BLaER1 treated with 17β-estradiol and CSF1 and Interleukin-3, amounts not matched to agents 10 nM and 100 nM (cell line): Measurements from ENCODE around the gene NT5DC3.
"Not testable (repeated sequence)": the region's sequence is repeated elsewhere in the genome, so short reads cannot be mapped to it uniquely, and the experiment has no call there.

Source experiments
- H3K27ac ChIP-seq, 11 experiments: shearing (Covaris generic); formaldehyde crosslinking; 2 replicates each; pipeline ENCODE4 v1.8.1; 2022
- H3K27me3 ChIP-seq, 11 experiments: shearing (Covaris generic); formaldehyde crosslinking; 2 replicates each; pipeline ENCODE4 v1.8.1; 2022
- H3K36me3 ChIP-seq, 11 experiments: shearing (Covaris generic); formaldehyde crosslinking; 2 replicates each; pipeline ENCODE4 v1.8.1; 2022
- H3K4me1 ChIP-seq, 10 experiments: shearing (Covaris generic); formaldehyde crosslinking; 2 replicates each; pipeline ENCODE4 v1.8.1; 2022
- H3K4me2 ChIP-seq, 11 experiments: shearing (Covaris generic); formaldehyde crosslinking; 2 replicates each; pipeline ENCODE4 v1.8.1; 2022
- H3K4me3 ChIP-seq, 10 experiments: shearing (Covaris generic); formaldehyde crosslinking; 2 replicates each; pipeline ENCODE4 v1.8.1; 2022
- H3K9ac ChIP-seq, 11 experiments: shearing (Covaris generic); formaldehyde crosslinking; 2 replicates each; pipeline ENCODE4 v1.8.1; 2022
- H3K9me3 ChIP-seq, 11 experiments: shearing (Covaris generic); formaldehyde crosslinking; replicated peaks in 1 of 11; 2 replicates each; pipeline ENCODE4 v1.8.1; 2022
- H4K20me1 ChIP-seq, 11 experiments: shearing (Covaris generic); formaldehyde crosslinking; 2 replicates each; pipeline ENCODE4 v1.8.1; 2022
- Cebpa-rat ChIP-seq, 11 experiments: shearing (Covaris generic); IDR thresholded peaks; 2 replicates each; pipeline ENCODE4 v1.8.1; 2022

NT5DC3 gene

DNA sequence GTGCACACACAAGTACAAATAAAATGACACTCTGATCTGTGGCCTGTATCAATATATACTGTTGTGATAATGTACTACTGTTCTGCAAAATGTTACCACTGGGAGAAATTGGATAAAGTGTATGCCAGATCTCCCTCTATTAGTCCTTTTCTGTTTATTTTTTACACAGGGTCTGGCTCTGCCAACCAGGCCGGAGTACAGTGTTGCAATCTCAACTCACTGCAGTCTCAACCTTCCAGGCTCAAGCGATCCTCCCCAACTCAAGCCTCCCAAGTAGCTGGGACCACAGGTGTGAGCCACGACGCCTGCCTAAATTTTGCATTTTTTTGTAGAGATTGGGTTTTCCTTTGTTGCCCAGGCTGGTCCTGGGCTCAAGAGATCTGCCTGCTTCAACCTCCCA, 1.9 kb downstream of the NT5DC3 start:
- peaks cover 0 to 58% (median 9%) of the 10 kb centered on the region in 11 experiments; a peak in 9 of 22 replicates for H4K20me1 ChIP-seq
- no peak for TF ChIP-seq Cebpa-rat (IDR thresholded peaks at IDR 0.05)
- H3K27me3 ChIP-seq: no peaks in the 10 kb centered on the region
- H3K9me3 ChIP-seq: peaks cover 0 to 25% (median 12%) of the 10 kb centered on the region in 11 experiments; a peak in 10 of 22 replicates
- peaks cover 0 to 22% (median 12%) of the 10 kb centered on the region in 11 experiments; a peak in 7 of 22 replicates for H3K36me3 ChIP-seq
- peaks cover 11 to 37% (median 33%) of the 10 kb centered on the region in 10 experiments for H3K4me1 ChIP-seq
- no peak overlapping the region for H3K9ac ChIP-seq
- no peak overlapping the region for H3K27ac ChIP-seq
- peak overlapping the region in 9 of 11 experiments; percentile 89 to 99 (median 95); a peak in 15 of 22 replicates for H3K4me2 ChIP-seq
- H3K4me3 ChIP-seq: no peak overlapping the region; a peak in 1 of 20 replicates

GRCh38 chr12:103838254-103838914, 2.6 kb downstream of the NT5DC3 start:
- no peaks in the 10 kb centered on the region for H3K27me3 ChIP-seq
- H3K36me3 ChIP-seq: peaks cover 0 to 22% (median 12%) of the 10 kb centered on the region in 11 experiments; a peak in 7 of 22 replicates
- no peak overlapping the region for H3K27ac ChIP-seq
- no peak overlapping the region for H3K4me3 ChIP-seq
- no peak for TF ChIP-seq Cebpa-rat (IDR thresholded peaks at IDR 0.05)
- H3K9me3 ChIP-seq: peaks cover 0 to 25% (median 12%) of the 10 kb centered on the region in 11 experiments; a peak in 10 of 22 replicates
- peaks cover 18 to 44% (median 40%) of the 10 kb centered on the region in 10 experiments for H3K4me1 ChIP-seq
- H3K4me2 ChIP-seq: peak overlapping the region in 1 of 11 experiments; percentile 95; a peak in 1 of 22 replicates
- H3K9ac ChIP-seq: no peak overlapping the region
- peaks cover 0 to 65% (median 9%) of the 10 kb centered on the region in 11 experiments; a peak in 9 of 22 replicates for H4K20me1 ChIP-seq

DNA sequence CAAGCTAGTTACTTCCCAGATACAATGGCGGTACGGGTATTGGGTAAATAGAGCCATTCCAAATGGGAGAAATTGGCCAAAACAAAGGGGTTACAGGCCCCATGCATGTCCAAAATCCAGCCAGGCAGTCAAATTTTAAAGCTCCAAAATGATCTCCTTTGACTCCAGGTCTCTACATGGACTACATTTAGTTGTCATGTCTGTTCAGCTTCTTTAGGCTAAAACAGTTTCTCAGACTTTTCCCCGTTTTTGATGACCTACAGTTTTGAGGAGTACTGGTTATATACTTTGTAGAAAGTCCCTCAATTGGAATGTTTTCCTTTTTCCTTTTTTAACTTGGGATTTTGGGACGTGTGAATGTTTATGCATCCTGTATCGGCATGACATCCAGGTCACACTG, 4.7 kb downstream of the NT5DC3 start:
- peaks cover 0 to 34% (median 21%) of the 10 kb centered on the region in 11 experiments; a peak in 18 of 22 replicates for H3K9me3 ChIP-seq
- TF ChIP-seq Cebpa-rat (IDR thresholded peaks at IDR 0.05): no peak
- H3K4me1 ChIP-seq: peaks cover 31 to 48% (median 43%) of the 10 kb centered on the region in 10 experiments
- no peak overlapping the region for H3K4me3 ChIP-seq
- H3K27me3 ChIP-seq: no peaks in the 10 kb centered on the region
- H3K9ac ChIP-seq: no peak overlapping the region
- peaks cover 0 to 34% (median 15%) of the 10 kb centered on the region in 11 experiments; a peak in 8 of 22 replicates for H3K36me3 ChIP-seq
- H3K27ac ChIP-seq: no peak overlapping the region
- H4K20me1 ChIP-seq: peaks cover 0 to 73% (median 9%) of the 10 kb centered on the region in 11 experiments; a peak in 9 of 22 replicates
- no peak overlapping the region for H3K4me2 ChIP-seq

DNA sequence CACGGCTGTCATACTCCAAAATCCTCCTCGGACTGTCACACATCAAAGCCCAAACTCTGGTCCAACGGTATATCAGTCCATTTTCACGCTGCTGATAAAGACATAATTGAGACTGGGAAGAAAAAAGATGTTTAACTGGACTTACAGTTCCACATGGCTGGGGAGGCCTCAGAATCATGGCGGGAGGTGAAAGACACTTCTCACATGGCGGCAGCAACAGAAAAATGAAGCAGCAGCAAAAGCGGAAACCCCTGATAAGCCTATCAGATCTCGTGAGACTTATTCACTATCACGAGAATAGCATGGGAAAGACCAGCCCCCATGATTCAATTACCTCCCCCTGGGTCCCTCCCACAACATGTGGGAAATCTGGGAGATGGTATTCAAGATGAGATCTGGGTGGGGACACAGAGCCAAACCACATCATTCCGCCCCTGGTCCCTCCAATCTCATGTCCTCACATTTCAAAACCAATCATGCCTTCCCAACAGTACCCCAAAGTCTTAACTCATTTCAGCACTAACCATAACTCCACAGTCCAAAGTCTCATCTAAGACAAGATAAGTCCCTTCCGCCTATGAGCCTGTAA, 5.2 kb downstream of the NT5DC3 start:
- Histone ChIP-seq H3K4me1 (peaks cover 31 to 48% (median 43%) of the 10 kb centered on the region in 10 experiments), H3K9me3 (peaks cover 0 to 39% (median 26%) of the 10 kb centered on the region in 11 experiments; a peak in 20 of 22 replicates), H4K20me1 (peaks cover 0 to 73% (median 9%) of the 10 kb centered on the region in 11 experiments; a peak in 9 of 22 replicates), H3K36me3 (peaks cover 0 to 35% (median 19%) of the 10 kb centered on the region in 11 experiments; a peak in 9 of 22 replicates), H3K4me2 (peak overlapping the region in 4 of 11 experiments; percentile 22 to 44 (median 33); a peak in 3 of 22 replicates)
- H3K9ac ChIP-seq, H3K4me3 ChIP-seq, H3K27me3 ChIP-seq, H3K27ac ChIP-seq: not testable (repeated sequence)

- no peak overlapping the region for H3K27ac ChIP-seq
- no peak overlapping the region for H3K9ac ChIP-seq
- no peaks in the 10 kb centered on the region for H3K27me3 ChIP-seq
- H3K36me3 ChIP-seq: peaks cover 0 to 35% (median 20%) of the 10 kb centered on the region in 11 experiments; a peak in 9 of 22 replicates
- TF ChIP-seq Cebpa-rat (IDR thresholded peaks at IDR 0.05): no peak
- no peak overlapping the region for H3K4me3 ChIP-seq
- H4K20me1 ChIP-seq: peaks cover 0 to 70% (median 7%) of the 10 kb centered on the region in 11 experiments; a peak in 9 of 22 replicates
- H3K4me2 ChIP-seq: peak overlapping the region in 7 of 11 experiments; percentile 3 to 44 (median 22); a peak in 9 of 22 replicates
- H3K4me1 ChIP-seq: peaks cover 30 to 47% (median 40%) of the 10 kb centered on the region in 10 experiments
- peaks cover 0 to 48% (median 35%) of the 10 kb centered on the region in 11 experiments; a peak in 20 of 22 replicates for H3K9me3 ChIP-seq
Observed at GRCh38 chr12:103834942-103835341, 6.1 kb downstream of the NT5DC3 start.

GRCh38 chr12:103833891-103834290, 7.1 kb downstream of the NT5DC3 start:
- Histone ChIP-seq H3K27me3 (no peaks in the 10 kb centered on the region), H4K20me1 (peaks cover 0 to 64% (median 0%) of the 10 kb centered on the region in 11 experiments; a peak in 8 of 22 replicates), H3K9me3 (peaks cover 0 to 48% (median 36%) of the 10 kb centered on the region in 11 experiments; a peak in 20 of 22 replicates), H3K36me3 (peaks cover 0 to 35% (median 20%) of the 10 kb centered on the region in 11 experiments; a peak in 9 of 22 replicates), H3K9ac (no peak overlapping the region), H3K4me2 (peak overlapping the region in 9 of 11 experiments; percentile 41 to 58 (median 45); a peak in 18 of 22 replicates), H3K27ac (peak overlapping the region in 1 of 11 experiments; percentile 36; a peak in 1 of 22 replicates), H3K4me3 (no peak overlapping the region), H3K4me1 (peaks cover 23 to 49% (median 34%) of the 10 kb centered on the region in 10 experiments)
- no peak for TF ChIP-seq Cebpa-rat (IDR thresholded peaks at IDR 0.05)

- peaks cover 23 to 56% (median 34%) of the 10 kb centered on the region in 10 experiments for H3K4me1 ChIP-seq
- H3K9ac ChIP-seq: no peak overlapping the region
- H3K27ac ChIP-seq: peak overlapping the region in 3 of 11 experiments; percentile 8 to 36 (median 18); a peak in 3 of 22 replicates
- no peak for TF ChIP-seq Cebpa-rat (IDR thresholded peaks at IDR 0.05)
- H3K4me3 ChIP-seq: no peak overlapping the region
- peaks cover 0 to 34% (median 20%) of the 10 kb centered on the region in 11 experiments; a peak in 9 of 22 replicates for H3K36me3 ChIP-seq
- peaks cover 0 to 65% (median 0%) of the 10 kb centered on the region in 11 experiments; a peak in 7 of 22 replicates for H4K20me1 ChIP-seq
- H3K27me3 ChIP-seq: no peaks in the 10 kb centered on the region
- peaks cover 0 to 46% (median 34%) of the 10 kb centered on the region in 11 experiments; a peak in 20 of 22 replicates for H3K9me3 ChIP-seq
- H3K4me2 ChIP-seq: peak overlapping the region in 10 of 11 experiments; percentile 41 to 58 (median 45); a peak in 19 of 22 replicates
Observed at GRCh38 chr12:103833095-103833775, 7.8 kb downstream of the NT5DC3 start.
